GM19467 (cell line): ENCODE data around the gene CX3CR1.

Experiments used
- ATAC-seq: cut with Tn5 transposase; IDR thresholded peaks from one replicate; pipeline ENCODE4 v1.9.1; 2021; ENCODE audit warnings: mild to moderate bottlenecking, moderate library complexity; ENCODE audit not compliant: unreplicated experiment

CX3CR1 gene

GRCh38 chr3:39292961-39293360, 13.1 kb upstream of the CX3CR1 start:
- ATAC-seq = no peak

- ATAC-seq = no peak
These were observed 12.1 kb upstream of the CX3CR1 start for GRCh38 chr3:39291903-39292329.

GRCh38 chr3:39290255-39290654, 10.4 kb upstream of the CX3CR1 start:
- no peak for ATAC-seq

- no peak for ATAC-seq
These were observed 9.3 kb upstream of the CX3CR1 start for GRCh38 chr3:39289107-39289506.

- peak; percentile 98 for ATAC-seq
These were observed 8.5 kb upstream of the CX3CR1 start for GRCh38 chr3:39288300-39288808.

GRCh38 chr3:39287216-39288164, 7.7 kb upstream of the CX3CR1 start:
- ATAC-seq = no peak

- no peak for ATAC-seq
These were observed 6.9 kb upstream of the CX3CR1 start for GRCh38 chr3:39286771-39287170.

GRCh38 chr3:39285332-39285731, 5.5 kb upstream of the CX3CR1 start:
- no peak for ATAC-seq

GRCh38 chr3:39284457-39284881, 4.6 kb upstream of the CX3CR1 start:
- no peak for ATAC-seq

GRCh38 chr3:39282057-39282456, 2.2 kb upstream of the CX3CR1 start:
- no peak for ATAC-seq

GRCh38 chr3:39281533-39281932, 1.7 kb upstream of the CX3CR1 start:
- ATAC-seq = no peak

GRCh38 chr3:39280571-39280970, 735 bp upstream of the CX3CR1 start:
- ATAC-seq = no peak

- no peak for ATAC-seq
These were observed 1.3 kb downstream of the CX3CR1 start for GRCh38 chr3:39278616-39278935.

GRCh38 chr3:39277893-39278615, 1.8 kb downstream of the CX3CR1 start:
- ATAC-seq = no peak

GRCh38 chr3:39276746-39277145, 3.1 kb downstream of the CX3CR1 start:
- no peak for ATAC-seq

GRCh38 chr3:39275963-39276593, 3.8 kb downstream of the CX3CR1 start:
- no peak for ATAC-seq

- no peak for ATAC-seq
These were observed 4.8 kb downstream of the CX3CR1 start for GRCh38 chr3:39275052-39275451.

GRCh38 chr3:39273119-39273518, 6.7 kb downstream of the CX3CR1 start:
- no peak for ATAC-seq

- ATAC-seq = no peak
These were observed 7.6 kb downstream of the CX3CR1 start for GRCh38 chr3:39272191-39272590.

GRCh38 chr3:39271363-39271914, 8.4 kb downstream of the CX3CR1 start:
- ATAC-seq = no peak

GRCh38 chr3:39269528-39269927, 10.3 kb downstream of the CX3CR1 start:
- ATAC-seq = no peak
